ENCODE data around the gene CSNK1E. TPM values are rescaled to one million over a fixed set of nuclear protein-coding genes. Genes with fewer than 3 reads are reported as not detected.
"Not testable (repeated sequence)": the region's sequence is repeated elsewhere in the genome, so short reads cannot be mapped to it uniquely, and the experiment has no call there.

CSNK1E gene
- total RNA-seq, 1 donor from 2014 or later = 208 TPM

GRCh38 chr22:38347181-38347943 lies 30.1 kb upstream of the CSNK1E start:
- no peak for TF ChIP-seq CTCF (IDR thresholded peaks at IDR 0.05; ENCODE audit: insufficient read depth, low read length, poor library complexity, severe bottlenecking)
- no peaks in the 10 kb centered on the region for H3K27me3 ChIP-seq (ENCODE audit: control insufficient read depth, insufficient read depth, low read length)
- no peak overlapping the region for H3K4me3 ChIP-seq (ENCODE audit: low read depth, low read length)
- no peak for DNase-seq (ENCODE audit: low read depth)
- no peaks in the 10 kb centered on the region for H3K36me3 ChIP-seq (ENCODE audit: control insufficient read depth, insufficient read depth, low read length)

- H3K27me3 ChIP-seq (ENCODE audit: control insufficient read depth, insufficient read depth, low read length) = no peaks in the 10 kb centered on the region
- H3K4me3 ChIP-seq (ENCODE audit: low read depth, low read length) = no peak overlapping the region
- no peak for DNase-seq (ENCODE audit: low read depth)
- no peaks in the 10 kb centered on the region for H3K36me3 ChIP-seq (ENCODE audit: control insufficient read depth, insufficient read depth, low read length)
- TF ChIP-seq CTCF (IDR thresholded peaks at IDR 0.05; ENCODE audit: insufficient read depth, low read length, poor library complexity, severe bottlenecking) = no peak
These were observed 29.3 kb upstream of the CSNK1E start for GRCh38 chr22:38346506-38346905.

GRCh38 chr22:38345782-38346181 lies 28.5 kb upstream of the CSNK1E start:
- DNase-seq (ENCODE audit: low read depth) = no peak
- Histone ChIP-seq H3K27me3 (ENCODE audit: control insufficient read depth, insufficient read depth, low read length) (no peaks in the 10 kb centered on the region), H3K36me3 (ENCODE audit: control insufficient read depth, insufficient read depth, low read length) (no peaks in the 10 kb centered on the region), H3K4me3 (ENCODE audit: low read depth, low read length) (no peak overlapping the region)
- TF ChIP-seq CTCF (IDR thresholded peaks at IDR 0.05; ENCODE audit: insufficient read depth, low read length, poor library complexity, severe bottlenecking) = no peak

GRCh38 chr22:38339893-38340292 lies 22.7 kb upstream of the CSNK1E start:
- H3K4me3 ChIP-seq (ENCODE audit: low read depth, low read length); H3K36me3 ChIP-seq (ENCODE audit: control insufficient read depth, insufficient read depth, low read length); H3K27me3 ChIP-seq (ENCODE audit: control insufficient read depth, insufficient read depth, low read length); DNase-seq (ENCODE audit: low read depth): not testable (repeated sequence)

- TF ChIP-seq CTCF (IDR thresholded peaks at IDR 0.05; ENCODE audit: insufficient read depth, low read length, poor library complexity, severe bottlenecking) = no peak
- no peaks in the 10 kb centered on the region for H3K36me3 ChIP-seq (ENCODE audit: control insufficient read depth, insufficient read depth, low read length)
- no peaks in the 10 kb centered on the region for H3K27me3 ChIP-seq (ENCODE audit: control insufficient read depth, insufficient read depth, low read length)
- no peak overlapping the region for H3K4me3 ChIP-seq (ENCODE audit: low read depth, low read length)
- DNase-seq (ENCODE audit: low read depth) = no peak
These were observed 21.6 kb upstream of the CSNK1E start for GRCh38 chr22:38338772-38339379.

GRCh38 chr22:38336699-38337098 lies 19.5 kb upstream of the CSNK1E start:
- no peak overlapping the region for H3K4me3 ChIP-seq (ENCODE audit: low read depth, low read length)
- H3K27me3 ChIP-seq (ENCODE audit: control insufficient read depth, insufficient read depth, low read length) = no peaks in the 10 kb centered on the region
- H3K36me3 ChIP-seq (ENCODE audit: control insufficient read depth, insufficient read depth, low read length) = no peaks in the 10 kb centered on the region
- DNase-seq (ENCODE audit: low read depth) = no peak
- no peak for TF ChIP-seq CTCF (IDR thresholded peaks at IDR 0.05; ENCODE audit: insufficient read depth, low read length, poor library complexity, severe bottlenecking)

All from kidney epithelial cell (primary cell).